Measurements from ENCODE around the gene SLC26A1. TPM values are rescaled to one million over a fixed set of nuclear protein-coding genes. Genes with fewer than 3 reads are reported as not detected.

SLC26A1 gene
- total RNA-seq, 1 experiment from 2014 or later: 0.85 TPM

DNA sequence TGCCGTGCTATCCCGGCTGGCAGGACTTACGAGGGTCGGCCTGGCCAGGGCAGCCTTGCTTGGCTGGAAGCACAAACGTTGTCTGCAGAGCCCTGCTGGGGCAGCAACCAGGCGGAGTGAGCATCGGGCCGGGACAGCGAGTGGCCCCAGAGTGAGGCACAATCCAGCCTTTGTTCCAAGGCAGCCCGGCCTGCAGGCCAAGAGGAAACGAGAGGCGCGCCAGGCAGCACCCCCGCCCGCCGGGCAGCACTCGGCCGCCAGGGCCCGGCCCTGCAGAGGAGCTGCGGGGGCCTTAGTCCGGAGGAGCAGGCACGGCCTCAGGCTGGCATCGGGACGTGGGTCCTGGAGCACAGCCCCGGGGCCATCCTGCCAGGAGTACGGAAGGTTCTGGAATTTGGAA lies 42.3 kb upstream of the SLC26A1 start:
- ChIA-PET POLR2A (no interaction called here), CTCF (no interaction called here)
- Mint-ChIP-seq H3K36me3 (no peaks in the 10 kb centered on the region), H3K9me3 (no peaks in the 10 kb centered on the region), H3K27me3 (ENCODE audit: low read depth) (no peaks in the 10 kb centered on the region), H3K4me1 (no peaks in the 10 kb centered on the region), H3K4me3 (no peak overlapping the region), H3K27ac (no peak overlapping the region)
- TF ChIP-seq, protein P1, sequence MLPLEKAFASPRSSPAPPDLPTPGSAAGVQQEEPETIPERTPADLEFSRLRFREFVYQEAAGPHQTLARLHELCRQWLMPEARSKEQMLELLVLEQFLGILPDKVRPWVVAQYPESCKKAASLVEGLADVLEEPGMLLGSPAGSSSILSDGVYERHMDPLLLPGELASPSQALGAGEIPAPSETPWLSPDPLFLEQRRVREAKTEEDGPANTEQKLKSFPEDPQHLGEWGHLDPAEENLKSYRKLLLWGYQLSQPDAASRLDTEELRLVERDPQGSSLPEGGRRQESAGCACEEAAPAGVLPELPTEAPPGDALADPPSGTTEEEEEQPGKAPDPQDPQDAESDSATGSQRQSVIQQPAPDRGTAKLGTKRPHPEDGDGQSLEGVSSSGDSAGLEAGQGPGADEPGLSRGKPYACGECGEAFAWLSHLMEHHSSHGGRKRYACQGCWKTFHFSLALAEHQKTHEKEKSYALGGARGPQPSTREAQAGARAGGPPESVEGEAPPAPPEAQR (CRISPR knock-in tag; IDR thresholded peaks at IDR 0.05): no peak
- no peak for TF ChIP-seq RORB (CRISPR knock-in tag; IDR thresholded peaks at IDR 0.05)
- TF ChIP-seq PREB (CRISPR knock-in tag; IDR thresholded peaks at IDR 0.05; ENCODE audit: borderline replicate concordance): no peak
- TF ChIP-seq NFATC4 (CRISPR knock-in tag; IDR thresholded peaks at IDR 0.05): no peak
- no peak for TF ChIP-seq SP1 (CRISPR knock-in tag; conservative IDR thresholded peaks at IDR 0.05)
- TF ChIP-seq, protein P2, sequence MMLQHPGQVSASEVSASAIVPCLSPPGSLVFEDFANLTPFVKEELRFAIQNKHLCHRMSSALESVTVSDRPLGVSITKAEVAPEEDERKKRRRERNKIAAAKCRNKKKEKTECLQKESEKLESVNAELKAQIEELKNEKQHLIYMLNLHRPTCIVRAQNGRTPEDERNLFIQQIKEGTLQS (CRISPR knock-in tag; conservative IDR thresholded peaks at IDR 0.05): no peak
- TF ChIP-seq, protein P3, sequence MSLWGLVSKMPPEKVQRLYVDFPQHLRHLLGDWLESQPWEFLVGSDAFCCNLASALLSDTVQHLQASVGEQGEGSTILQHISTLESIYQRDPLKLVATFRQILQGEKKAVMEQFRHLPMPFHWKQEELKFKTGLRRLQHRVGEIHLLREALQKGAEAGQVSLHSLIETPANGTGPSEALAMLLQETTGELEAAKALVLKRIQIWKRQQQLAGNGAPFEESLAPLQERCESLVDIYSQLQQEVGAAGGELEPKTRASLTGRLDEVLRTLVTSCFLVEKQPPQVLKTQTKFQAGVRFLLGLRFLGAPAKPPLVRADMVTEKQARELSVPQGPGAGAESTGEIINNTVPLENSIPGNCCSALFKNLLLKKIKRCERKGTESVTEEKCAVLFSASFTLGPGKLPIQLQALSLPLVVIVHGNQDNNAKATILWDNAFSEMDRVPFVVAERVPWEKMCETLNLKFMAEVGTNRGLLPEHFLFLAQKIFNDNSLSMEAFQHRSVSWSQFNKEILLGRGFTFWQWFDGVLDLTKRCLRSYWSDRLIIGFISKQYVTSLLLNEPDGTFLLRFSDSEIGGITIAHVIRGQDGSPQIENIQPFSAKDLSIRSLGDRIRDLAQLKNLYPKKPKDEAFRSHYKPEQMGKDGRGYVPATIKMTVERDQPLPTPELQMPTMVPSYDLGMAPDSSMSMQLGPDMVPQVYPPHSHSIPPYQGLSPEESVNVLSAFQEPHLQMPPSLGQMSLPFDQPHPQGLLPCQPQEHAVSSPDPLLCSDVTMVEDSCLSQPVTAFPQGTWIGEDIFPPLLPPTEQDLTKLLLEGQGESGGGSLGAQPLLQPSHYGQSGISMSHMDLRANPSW (CRISPR knock-in tag; conservative IDR thresholded peaks at IDR 0.05; ENCODE audit: low read depth): no peak
- no peak for TF ChIP-seq JUN (CRISPR knock-in tag; IDR thresholded peaks at IDR 0.05)
- TF ChIP-seq, protein P4, sequence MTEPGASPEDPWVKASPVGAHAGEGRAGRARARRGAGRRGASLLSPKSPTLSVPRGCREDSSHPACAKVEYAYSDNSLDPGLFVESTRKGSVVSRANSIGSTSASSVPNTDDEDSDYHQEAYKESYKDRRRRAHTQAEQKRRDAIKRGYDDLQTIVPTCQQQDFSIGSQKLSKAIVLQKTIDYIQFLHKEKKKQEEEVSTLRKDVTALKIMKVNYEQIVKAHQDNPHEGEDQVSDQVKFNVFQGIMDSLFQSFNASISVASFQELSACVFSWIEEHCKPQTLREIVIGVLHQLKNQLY (CRISPR knock-in tag; IDR thresholded peaks at IDR 0.05): no peak
- TF ChIP-seq ELF4 (CRISPR knock-in tag; IDR thresholded peaks at IDR 0.05; ENCODE audit: low read depth): no peak
- no peak for TF ChIP-seq FOXJ3 (CRISPR knock-in tag; IDR thresholded peaks at IDR 0.05; ENCODE audit: borderline replicate concordance)
- TF ChIP-seq ZNF423 (CRISPR knock-in tag; IDR thresholded peaks at IDR 0.05): no peak
- no peak for TF ChIP-seq ZNF263 (CRISPR knock-in tag; IDR thresholded peaks at IDR 0.05; ENCODE audit: low read depth)
- no peak for TF ChIP-seq NR1H2 (CRISPR knock-in tag; IDR thresholded peaks at IDR 0.05)
- no peak for TF ChIP-seq TEAD1 (CRISPR knock-in tag; IDR thresholded peaks at IDR 0.05)
- no peak for TF ChIP-seq ZNF219 (CRISPR knock-in tag; IDR thresholded peaks at IDR 0.05; ENCODE audit: borderline replicate concordance)
- no peak for TF ChIP-seq MYBL2 (CRISPR knock-in tag; IDR thresholded peaks at IDR 0.05)
- no peak for TF ChIP-seq KAT7 (CRISPR knock-in tag; IDR thresholded peaks at IDR 0.05; ENCODE audit: borderline replicate concordance)
- TF ChIP-seq SMAD3 (CRISPR knock-in tag; IDR thresholded peaks at IDR 0.05; ENCODE audit: borderline replicate concordance): no peak
- DNase-seq (ENCODE audit: low spot score): no peak
- no peak for ATAC-seq

- Mint-ChIP-seq H3K4me1 (no peaks in the 10 kb centered on the region), H3K27me3 (ENCODE audit: low read depth) (no peaks in the 10 kb centered on the region), H3K4me3 (no peak overlapping the region), H3K9me3 (no peaks in the 10 kb centered on the region), H3K27ac (no peak overlapping the region), H3K36me3 (no peaks in the 10 kb centered on the region)
- CTCF ChIA-PET: interaction anchor here (0.7 to 1.3 kb wide), 2 partner anchors 23 to 108 kb away, joined by 3 read pairs; no protein-coding TSS in a partner anchor
- POLR2A ChIA-PET: no interaction called here
- ATAC-seq: no peak
- no peak for DNase-seq (ENCODE audit: low spot score)
- TF ChIP-seq EMX1 (CRISPR knock-in tag; IDR thresholded peaks at IDR 0.05) (no peak), NR3C1 (CRISPR knock-in tag; conservative IDR thresholded peaks at IDR 0.05; ENCODE audit: low read depth) (no peak), NFE2L1 (CRISPR knock-in tag; IDR thresholded peaks at IDR 0.05) (no peak), JAZF1 (CRISPR knock-in tag; IDR thresholded peaks at IDR 0.05) (no peak), OVOL2 (CRISPR knock-in tag; IDR thresholded peaks at IDR 0.05; ENCODE audit: borderline replicate concordance) (no peak), NFATC4 (CRISPR knock-in tag; IDR thresholded peaks at IDR 0.05) (no peak), MYBL2 (CRISPR knock-in tag; IDR thresholded peaks at IDR 0.05) (no peak), SOX15 (CRISPR knock-in tag; IDR thresholded peaks at IDR 0.05) (no peak), ESRRA (CRISPR knock-in tag; IDR thresholded peaks at IDR 0.05; ENCODE audit: borderline replicate concordance) (no peak)
- TF ChIP-seq, protein P1 (CRISPR knock-in tag; IDR thresholded peaks at IDR 0.05): no peak
- TF ChIP-seq, protein P5, sequence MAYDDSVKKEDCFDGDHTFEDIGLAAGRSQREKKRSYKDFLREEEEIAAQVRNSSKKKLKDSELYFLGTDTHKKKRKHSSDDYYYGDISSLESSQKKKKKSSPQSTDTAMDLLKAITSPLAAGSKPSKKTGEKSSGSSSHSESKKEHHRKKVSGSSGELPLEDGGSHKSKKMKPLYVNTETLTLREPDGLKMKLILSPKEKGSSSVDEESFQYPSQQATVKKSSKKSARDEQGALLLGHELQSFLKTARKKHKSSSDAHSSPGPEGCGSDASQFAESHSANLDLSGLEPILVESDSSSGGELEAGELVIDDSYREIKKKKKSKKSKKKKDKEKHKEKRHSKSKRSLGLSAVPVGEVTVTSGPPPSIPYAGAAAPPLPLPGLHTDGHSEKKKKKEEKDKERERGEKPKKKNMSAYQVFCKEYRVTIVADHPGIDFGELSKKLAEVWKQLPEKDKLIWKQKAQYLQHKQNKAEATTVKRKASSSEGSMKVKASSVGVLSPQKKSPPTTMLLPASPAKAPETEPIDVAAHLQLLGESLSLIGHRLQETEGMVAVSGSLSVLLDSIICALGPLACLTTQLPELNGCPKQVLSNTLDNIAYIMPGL (CRISPR knock-in tag; IDR thresholded peaks at IDR 0.05): no peak
Measured at GRCh38 chr4:1033840-1034551, 40.8 kb upstream of the SLC26A1 start.
